ENCODE data around the gene OVOL3.
"Not testable (repeated sequence)": the region's sequence is repeated elsewhere in the genome, so short reads cannot be mapped to it uniquely, and the experiment has no call there.

The OVOL3 gene

GRCh38 chr19:36110487-36111199 is at the start of gene OVOL3:
OVOL3 (plus strand) TSS chr19:36111143; CDS start chr19:36111203, 60 bp downstream.
- no peak for DNase-seq

GRCh38 chr19:36061367-36061766 is 49.6 kb upstream of the OVOL3 start:
- DNase-seq, result no peak

GRCh38 chr19:36064826-36065225 is 46.1 kb upstream of the OVOL3 start:
- no peak for DNase-seq

- DNase-seq, result no peak
Observed at GRCh38 chr19:36067681-36068080, 43.3 kb upstream of the OVOL3 start.

- DNase-seq, result not testable (repeated sequence)
Observed at GRCh38 chr19:36068810-36069499, 42.0 kb upstream of the OVOL3 start.

- DNase-seq, result no peak
Observed at GRCh38 chr19:36072081-36072480, 38.9 kb upstream of the OVOL3 start.

- no peak for DNase-seq
Observed at GRCh38 chr19:36073121-36073876, 37.6 kb upstream of the OVOL3 start.

GRCh38 chr19:36079389-36079945 is 31.5 kb upstream of the OVOL3 start:
- DNase-seq, result no peak

- no peak for DNase-seq
Observed at GRCh38 chr19:36081385-36081784, 29.6 kb upstream of the OVOL3 start.

- no peak for DNase-seq
Observed at GRCh38 chr19:36081894-36082293, 29.0 kb upstream of the OVOL3 start.

- DNase-seq, result no peak
Observed at GRCh38 chr19:36082916-36083315, 28.0 kb upstream of the OVOL3 start.

- DNase-seq, result no peak
Observed at GRCh38 chr19:36084231-36085009, 26.5 kb upstream of the OVOL3 start.

GRCh38 chr19:36086326-36086725 is 24.6 kb upstream of the OVOL3 start:
- no peak for DNase-seq

GRCh38 chr19:36089847-36090246 is 21.1 kb upstream of the OVOL3 start:
- no peak for DNase-seq

- no peak for DNase-seq
Observed at GRCh38 chr19:36090910-36091695, 19.8 kb upstream of the OVOL3 start.

- DNase-seq, result no peak
Observed at GRCh38 chr19:36092566-36092965, 18.4 kb upstream of the OVOL3 start.

GRCh38 chr19:36093146-36093662 is 17.7 kb upstream of the OVOL3 start:
- DNase-seq, result no peak

GRCh38 chr19:36093687-36094086 is 17.3 kb upstream of the OVOL3 start:
- DNase-seq, result no peak

GRCh38 chr19:36097036-36097435 is 13.9 kb upstream of the OVOL3 start:
- no peak for DNase-seq

GRCh38 chr19:36099166-36099785 is 11.7 kb upstream of the OVOL3 start:
- DNase-seq, result no peak

GRCh38 chr19:36100476-36100875 is 10.5 kb upstream of the OVOL3 start:
- no peak for DNase-seq
